Thyroid gland (tissue), 4 donors: Measurements from ENCODE around the gene CPNE4.

Source experiments
- CTCF ChIP-seq, 6 experiments: fragments of 200-600 bp in 3 of 6; fragments of 450-650 bp in 3 of 6; sonication (generic) in 3 of 6; IDR thresholded peaks; one replicate each; pipeline ENCODE4 v1.5.1; 2016 to 2019; ENCODE audit warnings: antibody characterized with exemption in 6 of 6, mild to moderate bottlenecking in 2 of 6, inconsistent platforms in 1 of 6, moderate library complexity in 1 of 6
- POLR2A ChIP-seq, 2 donors: fragments of 450-650 bp; IDR thresholded peaks; one replicate each; pipeline ENCODE4 v1.6.1; 2017; ENCODE audit warnings: antibody characterized with exemption in 2 of 2, mild to moderate bottlenecking in 2 of 2, moderate library complexity in 1 of 2

GRCh38 chr3:131749826-131750225 is 285.0 kb downstream of the CPNE4 start:
- TF ChIP-seq CTCF (IDR thresholded peaks at IDR 0.05) (no peak), POLR2A (IDR thresholded peaks at IDR 0.05) (no peak)
